Measurements from ENCODE around the gene CRABP2.
A peak's percentile ranks its signal among the peaks of the same experiment; 100 is the strongest.

Gene CRABP2

GRCh38 chr1:156746406-156746727 is 41.0 kb upstream of the CRABP2 start:
- Mint-ChIP-seq H3K4me3 (peak overlapping the region; percentile 90), H3K36me3 (ENCODE audit: low read depth) (peaks cover 87% of the 10 kb centered on the region)

GRCh38 chr1:156745881-156746280 is 40.5 kb upstream of the CRABP2 start:
- intact Hi-C loops (cut with micrococcal nuclease): no loop called here
- H3K9me3 Mint-ChIP-seq: no peaks in the 10 kb centered on the region
- H3K4me3 Mint-ChIP-seq: peak overlapping the region; percentile 21
- H3K27ac Mint-ChIP-seq: peak overlapping the region; percentile 92
- peaks cover 88% of the 10 kb centered on the region for H3K36me3 Mint-ChIP-seq (ENCODE audit: low read depth)
- no peaks in the 10 kb centered on the region for H3K27me3 Mint-ChIP-seq
- H3K4me1 Mint-ChIP-seq (ENCODE audit: low read depth): peaks cover 89% of the 10 kb centered on the region

More at GRCh38 chr1:156746406-156746727, 41.0 kb upstream of the CRABP2 start:
- Mint-ChIP-seq H3K4me1 (ENCODE audit: low read depth) (peaks cover 86% of the 10 kb centered on the region), H3K27me3 (no peaks in the 10 kb centered on the region), H3K9me3 (no peaks in the 10 kb centered on the region), H3K27ac (peak overlapping the region; percentile 92)
- intact Hi-C loops (cut with micrococcal nuclease): no loop called here

GRCh38 chr1:156744786-156745419 is 39.5 kb upstream of the CRABP2 start:
- intact Hi-C loops (cut with micrococcal nuclease): no loop called here
- no peaks in the 10 kb centered on the region for H3K9me3 Mint-ChIP-seq
- peaks cover 85% of the 10 kb centered on the region for H3K36me3 Mint-ChIP-seq (ENCODE audit: low read depth)
- no peaks in the 10 kb centered on the region for H3K27me3 Mint-ChIP-seq
- H3K4me1 Mint-ChIP-seq (ENCODE audit: low read depth): peaks cover 83% of the 10 kb centered on the region
- H3K4me3 Mint-ChIP-seq: no peak overlapping the region
- H3K27ac Mint-ChIP-seq: peak overlapping the region; percentile 92

- intact Hi-C loops (cut with micrococcal nuclease): no loop called here
- Mint-ChIP-seq H3K4me3 (no peak overlapping the region), H3K27me3 (no peaks in the 10 kb centered on the region), H3K36me3 (ENCODE audit: low read depth) (peaks cover 79% of the 10 kb centered on the region), H3K4me1 (ENCODE audit: low read depth) (peaks cover 78% of the 10 kb centered on the region), H3K27ac (peak overlapping the region; percentile 92), H3K9me3 (no peaks in the 10 kb centered on the region)
Measured at GRCh38 chr1:156744344-156744743, 39.0 kb upstream of the CRABP2 start.

- H3K36me3 Mint-ChIP-seq (ENCODE audit: low read depth): peaks cover 75% of the 10 kb centered on the region
- H3K27ac Mint-ChIP-seq: peak overlapping the region; percentile 92
- H3K27me3 Mint-ChIP-seq: no peaks in the 10 kb centered on the region
- intact Hi-C loops (cut with micrococcal nuclease): no loop called here
- peak overlapping the region; percentile 14 for H3K4me3 Mint-ChIP-seq
- H3K4me1 Mint-ChIP-seq (ENCODE audit: low read depth): peaks cover 76% of the 10 kb centered on the region
- H3K9me3 Mint-ChIP-seq: no peaks in the 10 kb centered on the region
Measured at GRCh38 chr1:156743367-156744302, 38.3 kb upstream of the CRABP2 start.

GRCh38 chr1:156742801-156743200 is 37.4 kb upstream of the CRABP2 start:
- intact Hi-C loops (cut with micrococcal nuclease): no loop called here
- peak overlapping the region; percentile 92 for H3K27ac Mint-ChIP-seq

GRCh38 chr1:156742017-156742416 is 36.6 kb upstream of the CRABP2 start:
- Mint-ChIP-seq H3K4me3 (no peak overlapping the region), H3K27me3 (no peaks in the 10 kb centered on the region), H3K4me1 (ENCODE audit: low read depth) (peaks cover 62% of the 10 kb centered on the region), H3K27ac (peak overlapping the region; percentile 92), H3K9me3 (no peaks in the 10 kb centered on the region), H3K36me3 (ENCODE audit: low read depth) (peaks cover 81% of the 10 kb centered on the region)
- intact Hi-C loops (cut with micrococcal nuclease): no loop called here

More at GRCh38 chr1:156742801-156743200, 37.4 kb upstream of the CRABP2 start:
- H3K9me3 Mint-ChIP-seq: no peaks in the 10 kb centered on the region
- no peak overlapping the region for H3K4me3 Mint-ChIP-seq
- H3K36me3 Mint-ChIP-seq (ENCODE audit: low read depth): peaks cover 79% of the 10 kb centered on the region
- H3K4me1 Mint-ChIP-seq (ENCODE audit: low read depth): peaks cover 68% of the 10 kb centered on the region
- H3K27me3 Mint-ChIP-seq: no peaks in the 10 kb centered on the region

GRCh38 chr1:156741481-156741983 is 36.1 kb upstream of the CRABP2 start:
- intact Hi-C loops (cut with micrococcal nuclease): loop anchor here (1.0 kb wide), 3 partner anchors 10 to 26 kb away; partner anchors contain the start of genes HDGF, ISG20L2, METTL25B and PRCC
- Mint-ChIP-seq H3K36me3 (ENCODE audit: low read depth) (peaks cover 84% of the 10 kb centered on the region), H3K27me3 (no peaks in the 10 kb centered on the region), H3K4me1 (ENCODE audit: low read depth) (peaks cover 57% of the 10 kb centered on the region), H3K27ac (peak overlapping the region; percentile 92), H3K9me3 (no peaks in the 10 kb centered on the region), H3K4me3 (peak overlapping the region; percentile 98)

- intact Hi-C loops (cut with micrococcal nuclease): loop anchor here (1.0 kb wide), 3 partner anchors 10 to 26 kb away; partner anchors contain the start of genes HDGF, ISG20L2, METTL25B and PRCC
- Mint-ChIP-seq H3K27ac (peak within 1 kb of the TSS; percentile 92), H3K27me3 (no peaks in the 10 kb centered on the region), H3K36me3 (ENCODE audit: low read depth) (peaks cover 84% of the 10 kb centered on the region), H3K4me1 (ENCODE audit: low read depth) (peaks cover 51% of the 10 kb centered on the region), H3K9me3 (no peaks in the 10 kb centered on the region), H3K4me3 (peak within 1 kb of the TSS; percentile 98)
Measured at GRCh38 chr1:156740741-156741480, 35.5 kb upstream of the CRABP2 start, which contains the start of gene MRPL24. TSS of gene MRPL24 (minus strand) at chr1:156741088. CDS start at chr1:156738704, 2,384 bp downstream.

- Mint-ChIP-seq H3K4me3 (peak overlapping the region; percentile 98), H3K27ac (peak overlapping the region; percentile 92), H3K4me1 (ENCODE audit: low read depth) (peaks cover 45% of the 10 kb centered on the region), H3K9me3 (no peaks in the 10 kb centered on the region), H3K27me3 (no peaks in the 10 kb centered on the region), H3K36me3 (ENCODE audit: low read depth) (peaks cover 84% of the 10 kb centered on the region)
- intact Hi-C loops (cut with micrococcal nuclease): no loop called here
Measured at GRCh38 chr1:156740237-156740740, 34.9 kb upstream of the CRABP2 start.

- Mint-ChIP-seq H3K9me3 (no peaks in the 10 kb centered on the region), H3K27me3 (no peaks in the 10 kb centered on the region), H3K27ac (no peak overlapping the region), H3K4me3 (no peak overlapping the region), H3K4me1 (ENCODE audit: low read depth) (peaks cover 31% of the 10 kb centered on the region), H3K36me3 (ENCODE audit: low read depth) (peaks cover 78% of the 10 kb centered on the region)
- intact Hi-C loops (cut with micrococcal nuclease): no loop called here
Measured at GRCh38 chr1:156738916-156739315, 33.5 kb upstream of the CRABP2 start.

GRCh38 chr1:156738407-156738806 is 33.0 kb upstream of the CRABP2 start:
- peaks cover 26% of the 10 kb centered on the region for H3K4me1 Mint-ChIP-seq (ENCODE audit: low read depth)
- H3K27me3 Mint-ChIP-seq: no peaks in the 10 kb centered on the region
- no peak overlapping the region for H3K4me3 Mint-ChIP-seq
- peaks cover 78% of the 10 kb centered on the region for H3K36me3 Mint-ChIP-seq (ENCODE audit: low read depth)
- intact Hi-C loops (cut with micrococcal nuclease): no loop called here
- H3K27ac Mint-ChIP-seq: peak overlapping the region; percentile 23
- H3K9me3 Mint-ChIP-seq: no peaks in the 10 kb centered on the region

GRCh38 chr1:156733989-156734584 is 28.7 kb upstream of the CRABP2 start:
- no peak overlapping the region for H3K27ac Mint-ChIP-seq
- H3K9me3 Mint-ChIP-seq: no peaks in the 10 kb centered on the region
- peaks cover 18% of the 10 kb centered on the region for H3K4me1 Mint-ChIP-seq (ENCODE audit: low read depth)
- no peak overlapping the region for H3K4me3 Mint-ChIP-seq
- H3K36me3 Mint-ChIP-seq (ENCODE audit: low read depth): peaks cover 68% of the 10 kb centered on the region
- no peaks in the 10 kb centered on the region for H3K27me3 Mint-ChIP-seq
- intact Hi-C loops (cut with micrococcal nuclease): no loop called here
